ENCODE data around the gene MESD. TPM values are rescaled to one million over a fixed set of nuclear protein-coding genes. Genes with fewer than 3 reads are reported as not detected.

Gene MESD
- total and polyA plus RNA-seq, 3 experiments from 2014 or later, result 25.7 to 35.5 (median 30.5) TPM

- Mint-ChIP-seq H3K36me3 (peaks cover 0 to 13% (median 4%) of the 10 kb centered on the region in 3 donors), H3K4me3 (peak overlapping the region in 1 of 7 donors; percentile 68), H3K9me3 (peaks cover 0 to 2% (median 0%) of the 10 kb centered on the region in 5 donors), H3K27ac (peak overlapping the region in 1 of 8 donors; percentile 45), H3K4me1 (peaks cover 26 to 37% (median 37%) of the 10 kb centered on the region in 3 donors), H3K27me3 (no peaks in the 10 kb centered on the region)
- no peaks in the 10 kb centered on the region for H3K36me3 ChIP-seq (ENCODE audit: insufficient read depth, low read length)
- ChIA-PET CTCF (interaction anchor here (1.3 kb wide), 1 partner anchor 274 kb away, joined by 5 read pairs; no protein-coding TSS in a partner anchor), POLR2A (no interaction called here)
- H3K4me1 ChIP-seq (ENCODE audit: insufficient read depth, low read length), result peaks cover 38% of the 10 kb centered on the region
- H3K27me3 ChIP-seq (ENCODE audit: insufficient read depth, low read length, poor library complexity, severe bottlenecking), result no peaks in the 10 kb centered on the region
- DNase-seq, result no peak
- H3K4me3 ChIP-seq (ENCODE audit: low read length), result no peak overlapping the region
- no peak overlapping the region for H3K27ac ChIP-seq (ENCODE audit: low read depth, low read length)
- H3K9me3 ChIP-seq (ENCODE audit: low read length), result no peaks in the 10 kb centered on the region
Observed at GRCh38 chr15:80992441-80992840, 2.8 kb upstream of the MESD start.

- Histone ChIP-seq H3K4me3 (ENCODE audit: low read length) (no peak overlapping the region), H3K9me3 (ENCODE audit: low read length) (no peaks in the 10 kb centered on the region), H3K36me3 (ENCODE audit: insufficient read depth, low read length) (no peaks in the 10 kb centered on the region), H3K27me3 (ENCODE audit: insufficient read depth, low read length, poor library complexity, severe bottlenecking) (no peaks in the 10 kb centered on the region), H3K4me1 (ENCODE audit: insufficient read depth, low read length) (peaks cover 41% of the 10 kb centered on the region), H3K27ac (ENCODE audit: low read depth, low read length) (no peak overlapping the region)
- Mint-ChIP-seq H3K4me3 (peak overlapping the region in 1 of 7 donors; percentile 68), H3K4me1 (peaks cover 28 to 40% (median 40%) of the 10 kb centered on the region in 3 donors), H3K27ac (peak overlapping the region in 1 of 8 donors; percentile 45), H3K27me3 (no peaks in the 10 kb centered on the region), H3K36me3 (peaks cover 0 to 15% (median 4%) of the 10 kb centered on the region in 3 donors), H3K9me3 (peaks cover 0 to 1% (median 0%) of the 10 kb centered on the region in 5 donors)
- ChIA-PET POLR2A (interaction anchor here (2.1 kb wide), 1 partner anchor 9 kb away, joined by 29 read pairs; the partner anchor contains the start of gene TLNRD1), CTCF (interaction anchor here (1.1 to 1.3 kb wide), 2 partner anchors 274 kb away, joined by 5 to 6 read pairs; no protein-coding TSS in a partner anchor)
- no peak for DNase-seq
Observed at GRCh38 chr15:80992006-80992405, 2.4 kb upstream of the MESD start.

- no peaks in the 10 kb centered on the region for H3K9me3 ChIP-seq (ENCODE audit: low read length)
- DNase-seq, result no peak
- no peaks in the 10 kb centered on the region for H3K27me3 ChIP-seq (ENCODE audit: insufficient read depth, low read length, poor library complexity, severe bottlenecking)
- ChIA-PET CTCF (interaction anchor here (1.1 kb wide), 1 partner anchor 275 kb away, joined by 6 read pairs; no protein-coding TSS in a partner anchor), POLR2A (interaction anchor here (2.1 kb wide), 1 partner anchor 9 kb away, joined by 29 read pairs; the partner anchor contains the start of gene TLNRD1)
- H3K4me1 ChIP-seq (ENCODE audit: insufficient read depth, low read length), result peaks cover 47% of the 10 kb centered on the region
- Mint-ChIP-seq H3K36me3 (peaks cover 0 to 19% (median 4%) of the 10 kb centered on the region in 3 donors), H3K9me3 (peaks cover 0 to 1% (median 0%) of the 10 kb centered on the region in 5 donors), H3K4me3 (peak overlapping the region in 3 of 7 donors; percentile 23 to 68 (median 30)), H3K27ac (peak overlapping the region in 2 of 8 donors; percentile 20 to 33), H3K4me1 (peaks cover 34 to 46% (median 45%) of the 10 kb centered on the region in 3 donors), H3K27me3 (no peaks in the 10 kb centered on the region)
- H3K36me3 ChIP-seq (ENCODE audit: insufficient read depth, low read length), result no peaks in the 10 kb centered on the region
- no peak overlapping the region for H3K27ac ChIP-seq (ENCODE audit: low read depth, low read length)
- no peak overlapping the region for H3K4me3 ChIP-seq (ENCODE audit: low read length)
Observed at GRCh38 chr15:80991421-80991820, 1.8 kb upstream of the MESD start.

- H3K27ac Mint-ChIP-seq, result peak overlapping the region in 2 of 8 donors; percentile 20 to 91
- peaks cover 0 to 1% (median 0%) of the 10 kb centered on the region in 5 donors for H3K9me3 Mint-ChIP-seq
- H3K4me3 Mint-ChIP-seq, result peak overlapping the region in 3 of 7 donors; percentile 2 to 68 (median 19)
- Histone ChIP-seq H3K9me3 (ENCODE audit: low read length) (no peaks in the 10 kb centered on the region), H3K27ac (ENCODE audit: low read depth, low read length) (no peak overlapping the region), H3K4me1 (ENCODE audit: insufficient read depth, low read length) (peaks cover 50% of the 10 kb centered on the region), H3K4me3 (ENCODE audit: low read length) (no peak overlapping the region), H3K36me3 (ENCODE audit: insufficient read depth, low read length) (no peaks in the 10 kb centered on the region), H3K27me3 (ENCODE audit: insufficient read depth, low read length, poor library complexity, severe bottlenecking) (no peaks in the 10 kb centered on the region)
- H3K4me1 Mint-ChIP-seq, result peaks cover 35 to 50% (median 48%) of the 10 kb centered on the region in 3 donors
- CTCF ChIA-PET, result interaction anchor here (1.1 to 1.5 kb wide), 2 partner anchors 74 to 275 kb away, joined by 3 to 6 read pairs; no protein-coding TSS in a partner anchor
- no peaks in the 10 kb centered on the region for H3K27me3 Mint-ChIP-seq
- H3K36me3 Mint-ChIP-seq, result peaks cover 0 to 22% (median 5%) of the 10 kb centered on the region in 3 donors
- POLR2A ChIA-PET, result interaction anchor here (2.1 kb wide), 1 partner anchor 10 kb away, joined by 29 read pairs; the partner anchor contains the start of gene TLNRD1
- DNase-seq, result no peak
Observed at GRCh38 chr15:80990955-80991354, 1.3 kb upstream of the MESD start.

GRCh38 chr15:80989081-80989517, 520 bp downstream of the MESD start:
- CTCF ChIA-PET, result interaction anchor here (0.8 to 1.7 kb wide), 2 partner anchors 12 to 19 kb away, joined by 3 to 7 read pairs; no protein-coding TSS in a partner anchor
- peaks cover 65% of the 10 kb centered on the region for H3K4me1 ChIP-seq (ENCODE audit: insufficient read depth, low read length)

GRCh38 chr15:80988148-80988796, 1.3 kb downstream of the MESD start:
- H3K4me1 ChIP-seq (ENCODE audit: insufficient read depth, low read length), result peaks cover 66% of the 10 kb centered on the region
- H3K27ac ChIP-seq (ENCODE audit: low read depth, low read length), result peak overlapping the region; percentile 88
- Mint-ChIP-seq H3K27me3 (no peaks in the 10 kb centered on the region), H3K4me3 (peak overlapping the region; percentile 97 to 99 (median 98)), H3K36me3 (peaks cover 0 to 37% (median 6%) of the 10 kb centered on the region in 3 donors), H3K9me3 (peaks cover 0 to 1% (median 0%) of the 10 kb centered on the region in 5 donors), H3K4me1 (peaks cover 55 to 74% (median 70%) of the 10 kb centered on the region in 3 donors), H3K27ac (peak overlapping the region; percentile 91 to 99 (median 99))
- no peaks in the 10 kb centered on the region for H3K36me3 ChIP-seq (ENCODE audit: insufficient read depth, low read length)
- no peak for DNase-seq
- H3K4me3 ChIP-seq (ENCODE audit: low read length), result peak overlapping the region; percentile 72
- no peaks in the 10 kb centered on the region for H3K9me3 ChIP-seq (ENCODE audit: low read length)
- ChIA-PET POLR2A (no interaction called here), CTCF (interaction anchor here (1.7 to 2.8 kb wide), 2 partner anchors 18 to 278 kb away, joined by 7 to 16 read pairs; no protein-coding TSS in a partner anchor)
- H3K27me3 ChIP-seq (ENCODE audit: insufficient read depth, low read length, poor library complexity, severe bottlenecking), result no peaks in the 10 kb centered on the region

More at GRCh38 chr15:80989081-80989517, 520 bp downstream of the MESD start:
- Histone ChIP-seq H3K27me3 (ENCODE audit: insufficient read depth, low read length, poor library complexity, severe bottlenecking) (no peaks in the 10 kb centered on the region), H3K9me3 (ENCODE audit: low read length) (no peaks in the 10 kb centered on the region), H3K4me3 (ENCODE audit: low read length) (peak overlapping the region; percentile 72), H3K36me3 (ENCODE audit: insufficient read depth, low read length) (no peaks in the 10 kb centered on the region), H3K27ac (ENCODE audit: low read depth, low read length) (peak overlapping the region; percentile 88)
- no peaks in the 10 kb centered on the region for H3K27me3 Mint-ChIP-seq
- POLR2A ChIA-PET, result no interaction called here
- H3K27ac Mint-ChIP-seq, result peak overlapping the region; percentile 91 to 99 (median 99)
- peaks cover 50 to 68% (median 64%) of the 10 kb centered on the region in 3 donors for H3K4me1 Mint-ChIP-seq
- H3K36me3 Mint-ChIP-seq, result peaks cover 0 to 34% (median 6%) of the 10 kb centered on the region in 3 donors
- no peak for DNase-seq
- peak overlapping the region; percentile 97 to 99 (median 98) for H3K4me3 Mint-ChIP-seq
- H3K9me3 Mint-ChIP-seq, result peaks cover 0 to 1% (median 0%) of the 10 kb centered on the region in 5 donors

- peak overlapping the region in 4 of 7 donors; percentile 37 to 70 (median 62) for H3K4me3 Mint-ChIP-seq
- Histone ChIP-seq H3K27me3 (ENCODE audit: insufficient read depth, low read length, poor library complexity, severe bottlenecking) (no peaks in the 10 kb centered on the region), H3K4me1 (ENCODE audit: insufficient read depth, low read length) (peaks cover 61% of the 10 kb centered on the region), H3K9me3 (ENCODE audit: low read length) (no peaks in the 10 kb centered on the region), H3K27ac (ENCODE audit: low read depth, low read length) (no peak overlapping the region), H3K36me3 (ENCODE audit: insufficient read depth, low read length) (no peaks in the 10 kb centered on the region), H3K4me3 (ENCODE audit: low read length) (no peak overlapping the region)
- H3K36me3 Mint-ChIP-seq, result peaks cover 0 to 49% (median 14%) of the 10 kb centered on the region in 3 donors
- H3K9me3 Mint-ChIP-seq, result peaks cover 0 to 1% (median 0%) of the 10 kb centered on the region in 5 donors
- H3K27ac Mint-ChIP-seq, result peak overlapping the region in 3 of 8 donors; percentile 3 to 59 (median 21)
- DNase-seq, result no peak
- peaks cover 64 to 83% (median 78%) of the 10 kb centered on the region in 3 donors for H3K4me1 Mint-ChIP-seq
- ChIA-PET CTCF (interaction anchor here (2.0 to 2.8 kb wide), 2 partner anchors 16 to 280 kb away, joined by 13 to 16 read pairs; no protein-coding TSS in a partner anchor), POLR2A (no interaction called here)
- H3K27me3 Mint-ChIP-seq, result no peaks in the 10 kb centered on the region
Observed at GRCh38 chr15:80986487-80986886, 3.1 kb downstream of the MESD start.

Measured in CD8-positive, alpha-beta memory T cell (primary cell).